ENCODE results near the gene TMPRSS6. TPM values are rescaled to one million over a fixed set of nuclear protein-coding genes. Genes with fewer than 3 reads are reported as not detected.

Gene TMPRSS6
- total and polyA plus RNA-seq, 2 of the 13 experiments (the other 11 are each of a cell fraction or from before 2014, with no cell fraction given), result 4.2 to 4.8 TPM

GRCh38 chr22:37155971-37156370 is 46.5 kb upstream of the TMPRSS6 start:
- CTCF ChIA-PET (ENCODE audit: low intra/inter-chr PET ratio, low total read pairs), result no interaction called here

GRCh38 chr22:37154925-37155712 is 45.6 kb upstream of the TMPRSS6 start:
- Histone ChIP-seq H3K27ac (ENCODE audit: extremely low read length, insufficient read depth, low read length) (no peak overlapping the region), H3K27me3 (ENCODE audit: control insufficient read depth in 1 of 2, insufficient read depth in 2 of 2, low read length in 2 of 2) (peaks cover 0 to 12% of the 10 kb centered on the region in 2 experiments; a peak in 2 of 5 replicates), H3K36me3 (replicated peaks in 1 of 2; ENCODE audit: control insufficient read depth in 1 of 2, insufficient read depth in 2 of 2, low read length in 2 of 2) (no peaks in the 10 kb centered on the region), H3K79me2 (ENCODE audit: insufficient read depth, low read length) (no peaks in the 10 kb centered on the region), H2AFZ (ENCODE audit: low read length) (no peak overlapping the region), H3K9me3 (ENCODE audit: low read length) (no peaks in the 10 kb centered on the region), H3K4me3 (replicated peaks in 1 of 3; ENCODE audit: insufficient read depth in 1 of 3, low read depth in 2 of 3, low read length in 3 of 3) (no peak overlapping the region), H3K4me1 (ENCODE audit: insufficient read depth, low read length) (no peaks in the 10 kb centered on the region), H3K4me2 (ENCODE audit: low read depth, low read length) (no peak overlapping the region), H4K20me1 (ENCODE audit: insufficient read depth, low read length) (no peaks in the 10 kb centered on the region), H3K9ac (ENCODE audit: insufficient read depth, low read depth, low read length) (no peak overlapping the region)
- no TSS peak for BruUV-seq (replicated peaks)
- DNase-seq (ENCODE audit: low spot score), result no peak
- in situ Hi-C loops (cut with HindIII; ENCODE audit: extremely low pct_ligation_motif_present, low pct_unique_long_range_greater_than_20kb) (no loop called here), intact Hi-C loops (cut with micrococcal nuclease; ENCODE audit: unreplicated experiment) (no loop called here)
- no peak for ATAC-seq
- ChIA-PET CTCF (ENCODE audit: low intra/inter-chr PET ratio, low total read pairs) (no interaction called here), POLR2A (no interaction called here)
- FAIRE-seq, result no peak
- TF ChIP-seq ZNF337 (CRISPR knock-in tag; IDR thresholded peaks at IDR 0.05; ENCODE audit: borderline replicate concordance, low read depth), result peak; percentile 98; the same call in 1 of the 2 replicates
- TF ChIP-seq ZNF562 (CRISPR knock-in tag; IDR thresholded peaks at IDR 0.05; ENCODE audit: borderline replicate concordance), result no peak
- WGBS (ENCODE audit: low lambda C conversion rate), result 13% methylated on average over 6 of the region's 7 CpGs

More at GRCh38 chr22:37155971-37156370, 46.5 kb upstream of the TMPRSS6 start:
- Histone ChIP-seq H3K4me1 (ENCODE audit: insufficient read depth, low read length) (no peaks in the 10 kb centered on the region), H3K9me3 (ENCODE audit: low read length) (no peaks in the 10 kb centered on the region), H3K27ac (ENCODE audit: extremely low read length, insufficient read depth, low read length) (no peak overlapping the region), H4K20me1 (ENCODE audit: insufficient read depth, low read length) (no peaks in the 10 kb centered on the region), H2AFZ (ENCODE audit: low read length) (no peak overlapping the region), H3K4me3 (replicated peaks in 1 of 3; ENCODE audit: insufficient read depth in 1 of 3, low read depth in 2 of 3, low read length in 3 of 3) (no peak overlapping the region), H3K27me3 (ENCODE audit: control insufficient read depth in 1 of 2, insufficient read depth in 2 of 2, low read length in 2 of 2) (peaks cover 0 to 12% of the 10 kb centered on the region in 2 experiments; a peak in 2 of 5 replicates), H3K79me2 (ENCODE audit: insufficient read depth, low read length) (no peaks in the 10 kb centered on the region), H3K4me2 (ENCODE audit: low read depth, low read length) (no peak overlapping the region), H3K36me3 (replicated peaks in 1 of 2; ENCODE audit: control insufficient read depth in 1 of 2, insufficient read depth in 2 of 2, low read length in 2 of 2) (no peaks in the 10 kb centered on the region), H3K9ac (ENCODE audit: insufficient read depth, low read depth, low read length) (no peak overlapping the region)
- DNase-seq (ENCODE audit: low spot score) (no peak), FAIRE-seq (no peak), ATAC-seq (no peak)
- in situ Hi-C loops (cut with HindIII; ENCODE audit: extremely low pct_ligation_motif_present, low pct_unique_long_range_greater_than_20kb) (no loop called here), intact Hi-C loops (cut with micrococcal nuclease; ENCODE audit: unreplicated experiment) (no loop called here)
- TF ChIP-seq RORA (CRISPR knock-in tag; IDR thresholded peaks at IDR 0.05), result no peak
- no peak for TF ChIP-seq ZNF230 (CRISPR knock-in tag; IDR thresholded peaks at IDR 0.05)
- TF ChIP-seq REL (CRISPR knock-in tag; conservative IDR thresholded peaks at IDR 0.05), result no peak
- POLR2A ChIA-PET, result interaction anchor here (0.7 kb wide), 1 partner anchor 11 kb away, joined by 3 read pairs; no protein-coding TSS in a partner anchor
- no TSS peak for BruUV-seq (replicated peaks)
- WGBS (ENCODE audit: low lambda C conversion rate), result 44% methylated on average over 6 of the region's 8 CpGs
